CD14-positive monocyte (primary cell): ENCODE results near the gene BCDIN3D. TPM values are rescaled to one million over a fixed set of nuclear protein-coding genes. Genes with fewer than 3 reads are reported as not detected.

Experiments
- DNase-seq, 3 donors: peaks; one replicate each; pipeline ENCODE4 v3.0.0-alpha.2; 2011 to 2022
- H2AFZ ChIP-seq: 2 replicates; pipeline ENCODE4 v1.6.0; 2012; ENCODE audit warnings: mild to moderate bottlenecking, low read depth, low read length, inconsistent platforms; ENCODE audit not compliant: insufficient read depth, poor library complexity, severe bottlenecking
- H3K27ac ChIP-seq, 2 donors: 1 replicate in 1 of 2; 2 replicates in 1 of 2; pipeline ENCODE4 v1.5.1; 2012 to 2013; ENCODE audit warnings: low read length in 2 of 2, control low read depth in 1 of 2, inconsistent platforms in 1 of 2, low read depth in 1 of 2, mild to moderate bottlenecking in 1 of 2
- H3K27me3 ChIP-seq, 2 donors: one replicate each; pipeline versions ENCODE4 v1.6.0 to v1.6.1; 2011 to 2013; ENCODE audit warnings: low read length in 2 of 2; ENCODE audit not compliant: control insufficient read depth in 2 of 2, insufficient read depth in 2 of 2
- H3K36me3 ChIP-seq, 2 donors: replicated peaks in 1 of 2; 1 replicate in 1 of 2; 2 replicates in 1 of 2; pipeline versions ENCODE4 v1.5.1 to v1.6.1; 2012 to 2013; ENCODE audit warnings: low read length in 2 of 2, control low read depth in 1 of 2, inconsistent platforms in 1 of 2, mild to moderate bottlenecking in 1 of 2; ENCODE audit not compliant: insufficient read depth in 2 of 2, control insufficient read depth in 1 of 2
- H3K4me1 ChIP-seq, 2 donors: 1 replicate in 1 of 2; 2 replicates in 1 of 2; pipeline versions ENCODE4 v1.5.1 to v1.6.1; 2012 to 2013; ENCODE audit warnings: low read length in 2 of 2, control low read depth in 1 of 2, inconsistent platforms in 1 of 2, mild to moderate bottlenecking in 1 of 2, moderate library complexity in 1 of 2; ENCODE audit not compliant: insufficient read depth in 2 of 2, control insufficient read depth in 1 of 2
- H3K4me2 ChIP-seq: replicated peaks from 2 replicates; pipeline ENCODE3; 2012; ENCODE audit warnings: low read length, moderate library complexity, mild to moderate bottlenecking; ENCODE audit not compliant: poor library complexity, severe bottlenecking; ENCODE audit errors: extremely low read depth
- H3K4me3 ChIP-seq, 3 experiments: fragments of 200-600 bp in 1 of 3; sonication (generic) in 1 of 3; replicated peaks in 1 of 3; 1 replicate in 2 of 3; 2 replicates in 1 of 3; pipeline ENCODE4 v1.5.1; 2011 to 2013; ENCODE audit warnings: low read length in 3 of 3, mild to moderate bottlenecking in 3 of 3, control low read depth in 2 of 3, low read depth in 2 of 3, inconsistent platforms in 1 of 3, moderate library complexity in 1 of 3
- H3K79me2 ChIP-seq: 2 replicates; pipeline ENCODE4 v1.6.0; 2012; ENCODE audit warnings: mild to moderate bottlenecking, control low read depth, inconsistent platforms, low read length, moderate library complexity; ENCODE audit not compliant: insufficient read depth
- H3K9ac ChIP-seq: 2 replicates; pipeline ENCODE4 v1.6.0; 2017; ENCODE audit warnings: low read length, mild to moderate bottlenecking; ENCODE audit not compliant: insufficient read depth, poor library complexity, severe bottlenecking
- H3K9me3 ChIP-seq, 2 donors: replicated peaks in 1 of 2; 1 replicate in 1 of 2; 2 replicates in 1 of 2; pipeline versions ENCODE4 v1.5.1 to v1.6.1; 2012 to 2013; ENCODE audit warnings: low read length in 2 of 2, control low read depth in 1 of 2; ENCODE audit not compliant: control insufficient read depth in 1 of 2, insufficient read depth in 1 of 2
- H4K20me1 ChIP-seq: 2 replicates; pipeline ENCODE4 v1.6.0; 2012; ENCODE audit warnings: mild to moderate bottlenecking, low read length, control low read depth, moderate library complexity; ENCODE audit not compliant: insufficient read depth
- H3K27ac Mint-ChIP-seq, 7 donors: one replicate each; pipeline ENCODE4 v1.8.0; 2020; ENCODE audit warnings: mild to moderate bottlenecking in 7 of 7, mixed read lengths in 7 of 7, moderate library complexity in 6 of 7, inconsistent platforms in 2 of 7
- H3K27me3 Mint-ChIP-seq, 3 donors: one replicate each; pipeline ENCODE4 v1.8.0; 2021 to 2022; ENCODE audit warnings: low read depth in 3 of 3, mild to moderate bottlenecking in 3 of 3, mixed read lengths in 3 of 3, moderate library complexity in 3 of 3, inconsistent platforms in 1 of 3
- H3K36me3 Mint-ChIP-seq, 2 donors: one replicate each; pipeline ENCODE4 v1.8.0; 2020; ENCODE audit warnings: mixed read lengths in 2 of 2, inconsistent platforms in 1 of 2, mild to moderate bottlenecking in 1 of 2
- H3K4me1 Mint-ChIP-seq: one replicate; pipeline ENCODE4 v1.8.0; 2020; ENCODE audit warnings: mild to moderate bottlenecking, mixed read lengths
- H3K4me3 Mint-ChIP-seq, 2 donors: one replicate each; pipeline ENCODE4 v1.8.0; 2020; ENCODE audit warnings: mild to moderate bottlenecking in 2 of 2, mixed read lengths in 2 of 2, moderate library complexity in 1 of 2
- H3K9me3 Mint-ChIP-seq, 7 donors: one replicate each; pipeline ENCODE4 v1.8.0; 2020 to 2022; ENCODE audit warnings: mixed read lengths in 7 of 7, mild to moderate bottlenecking in 6 of 7, moderate library complexity in 6 of 7, inconsistent platforms in 2 of 7
- WGBS: methylation state at CpG from one replicate; pipeline ENCODE4 v1.1.5; 2013; ENCODE audit warnings: missing lambda C conversion rate; ENCODE audit not compliant: insufficient coverage; 5-methylcytosine and 5-hydroxymethylcytosine counted together
- intact Hi-C, 2 donors: fragments of 100-400 bp; cut with micrococcal nuclease; formaldehyde crosslinking; loops; one replicate each; pipeline versions ENCODE4 v1.15.0 to v1.15.1; 2023
- polyA plus RNA-seq, 3 donors: library from polyadenylated mRNA; depleted of rRNA in 1 of 3; unstranded in 2 of 3; stranded (reverse) in 1 of 3; fragments of 300-500 nt in 2 of 3; fragments of >200 nt in 1 of 3; fragmentation: Illumina TruSeq in 2 of 3; gene quantifications; 1 replicate in 2 of 3; 2 replicates in 1 of 3; pipeline ENCODE4 v1.2.3, GENCODE V29; 2012 to 2021
- TF ChIP-seq, protein P1 (sequence below): fragments of 200-600 bp; IDR thresholded peaks from one replicate; pipeline ENCODE4 v1.8.0; 2022; ENCODE audit warnings: antibody characterized with exemption, mild to moderate bottlenecking

Gene BCDIN3D
- polyA plus RNA-seq, 3 donors, result 0.71 to 1.2 (median 1.0) TPM

DNA sequence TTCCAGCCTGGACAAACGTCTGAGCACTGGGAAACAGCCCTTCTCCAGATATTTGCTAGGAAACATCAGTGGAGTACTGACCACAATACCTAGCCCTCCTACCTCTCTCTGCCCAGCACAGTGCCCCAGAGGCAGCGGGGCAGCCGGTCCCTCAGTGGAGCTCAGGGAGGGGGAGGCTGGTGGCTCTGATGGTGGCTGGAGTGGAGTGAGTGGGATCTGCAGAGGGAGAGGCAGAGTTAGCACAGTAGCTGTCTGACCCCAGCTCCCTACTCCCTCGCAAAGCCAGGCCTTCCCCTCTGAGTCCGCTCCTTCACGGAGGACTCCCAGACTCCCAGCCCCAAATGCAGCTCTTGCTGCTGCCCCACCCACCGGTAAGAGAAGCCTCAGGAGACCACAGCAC, 44.7 kb downstream of the BCDIN3D start:
- no peaks in the 10 kb centered on the region for H3K9me3 ChIP-seq
- no peak overlapping the region for H3K4me3 ChIP-seq
- no peaks in the 10 kb centered on the region for H3K27me3 ChIP-seq
- H3K4me3 Mint-ChIP-seq, result no peak overlapping the region
- no peaks in the 10 kb centered on the region for H3K9me3 Mint-ChIP-seq
- no peak for DNase-seq
- intact Hi-C loops, result no loop called here
- peaks cover 64 to 87% of the 10 kb centered on the region in 2 donors for H3K36me3 Mint-ChIP-seq
- H3K79me2 ChIP-seq, result no peaks in the 10 kb centered on the region
- TF ChIP-seq, protein P1, sequence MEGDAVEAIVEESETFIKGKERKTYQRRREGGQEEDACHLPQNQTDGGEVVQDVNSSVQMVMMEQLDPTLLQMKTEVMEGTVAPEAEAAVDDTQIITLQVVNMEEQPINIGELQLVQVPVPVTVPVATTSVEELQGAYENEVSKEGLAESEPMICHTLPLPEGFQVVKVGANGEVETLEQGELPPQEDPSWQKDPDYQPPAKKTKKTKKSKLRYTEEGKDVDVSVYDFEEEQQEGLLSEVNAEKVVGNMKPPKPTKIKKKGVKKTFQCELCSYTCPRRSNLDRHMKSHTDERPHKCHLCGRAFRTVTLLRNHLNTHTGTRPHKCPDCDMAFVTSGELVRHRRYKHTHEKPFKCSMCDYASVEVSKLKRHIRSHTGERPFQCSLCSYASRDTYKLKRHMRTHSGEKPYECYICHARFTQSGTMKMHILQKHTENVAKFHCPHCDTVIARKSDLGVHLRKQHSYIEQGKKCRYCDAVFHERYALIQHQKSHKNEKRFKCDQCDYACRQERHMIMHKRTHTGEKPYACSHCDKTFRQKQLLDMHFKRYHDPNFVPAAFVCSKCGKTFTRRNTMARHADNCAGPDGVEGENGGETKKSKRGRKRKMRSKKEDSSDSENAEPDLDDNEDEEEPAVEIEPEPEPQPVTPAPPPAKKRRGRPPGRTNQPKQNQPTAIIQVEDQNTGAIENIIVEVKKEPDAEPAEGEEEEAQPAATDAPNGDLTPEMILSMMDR, result no peak
- peaks cover 17% of the 10 kb centered on the region for H3K4me1 Mint-ChIP-seq
- H3K36me3 ChIP-seq, result peaks cover 78 to 97% of the 10 kb centered on the region in 2 donors
- H3K9ac ChIP-seq, result no peak overlapping the region
- H3K27ac ChIP-seq, result peak overlapping the region in 1 of 2 donors; percentile 77
- H3K27ac Mint-ChIP-seq, result peak overlapping the region in 2 of 7 donors; percentile 41 to 57
- WGBS, result 95% methylated on average over 2 of the region's 7 CpGs
- no peak overlapping the region for H3K4me2 ChIP-seq
- no peaks in the 10 kb centered on the region for H3K27me3 Mint-ChIP-seq
- H4K20me1 ChIP-seq, result peaks cover 9% of the 10 kb centered on the region
- H2AFZ ChIP-seq, result no peak overlapping the region
- peaks cover 17 to 20% of the 10 kb centered on the region in 2 donors for H3K4me1 ChIP-seq

DNA sequence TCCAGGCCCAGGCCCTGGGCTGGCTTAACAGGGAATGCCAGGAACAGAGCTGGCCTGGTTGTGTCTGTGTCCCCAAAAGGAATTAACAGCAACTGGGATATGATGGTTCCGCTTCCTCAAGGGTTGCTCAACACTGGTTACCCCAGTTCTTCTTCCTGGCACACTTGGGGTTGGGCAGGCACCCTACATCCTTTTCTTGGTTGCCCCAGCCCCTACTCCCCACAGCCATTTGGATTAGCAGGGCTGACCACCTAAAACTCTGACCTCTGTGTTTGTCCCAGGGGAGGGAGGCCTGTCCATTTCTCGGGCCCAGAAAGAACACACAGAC, 45.5 kb downstream of the BCDIN3D start:
- Histone ChIP-seq H3K9me3 (no peaks in the 10 kb centered on the region), H3K36me3 (peaks cover 76 to 97% of the 10 kb centered on the region in 2 donors), H3K4me2 (peak overlapping the region; percentile 53), H2AFZ (no peak overlapping the region), H3K4me3 (peak overlapping the region in 1 of 3 experiments; percentile 48), H4K20me1 (peaks cover under 1% of the 10 kb centered on the region), H3K9ac (peak overlapping the region; percentile 45), H3K27ac (peak overlapping the region; percentile 43 to 77), H3K27me3 (no peaks in the 10 kb centered on the region), H3K79me2 (no peaks in the 10 kb centered on the region), H3K4me1 (peaks cover 17 to 20% of the 10 kb centered on the region in 2 donors)
- peaks cover 60 to 86% of the 10 kb centered on the region in 2 donors for H3K36me3 Mint-ChIP-seq
- 8% methylated on average over 1 of the region's 2 CpGs for WGBS
- no peaks in the 10 kb centered on the region for H3K9me3 Mint-ChIP-seq
- H3K4me3 Mint-ChIP-seq, result peak overlapping the region in 1 of 2 donors; percentile 55
- H3K4me1 Mint-ChIP-seq, result peaks cover 17% of the 10 kb centered on the region
- DNase-seq, result peak; percentile 59 to 81 (median 77)
- H3K27me3 Mint-ChIP-seq, result no peaks in the 10 kb centered on the region
- TF ChIP-seq, protein P1, result no peak
- intact Hi-C loops, result no loop called here
- H3K27ac Mint-ChIP-seq, result peak overlapping the region in 6 of 7 donors; percentile 53 to 86 (median 80)
